H1 (cell line): ENCODE measurements around the gene SLC27A1. TPM values are rescaled to one million over a fixed set of nuclear protein-coding genes. Genes with fewer than 3 reads are reported as not detected.

Experiments used
- CTCF ChIA-PET: fragments of 300-600 bp; sonication (Branson Sonifier 250); formaldehyde crosslinking; loops from one replicate; lab custom pipeline; 2021; ENCODE audit not compliant: partially characterized antibody; lab: Charles Lee
- POLR2A ChIA-PET: fragments of 300-600 bp; sonication (Branson Sonifier 250); formaldehyde crosslinking; loops from one replicate; lab custom pipeline; 2021; ENCODE audit warnings: inconsistent platforms; ENCODE audit not compliant: partially characterized antibody; lab: Charles Lee
- DNase-seq, 2 experiments: peaks; one replicate each; pipeline versions ENCODE4 v3.0.0 to v3.0.0-alpha.2; 2010 to 2022; ENCODE audit warnings: low spot score in 2 of 2, low read depth in 1 of 2, mixed read lengths in 1 of 2
- FAIRE-seq: peaks from 2 replicates; lab custom pipeline; 2011; peaks lifted over from hg19 to GRCh38; lab: Jason Lieb, UNC
- H2AFZ ChIP-seq: 2 replicates; pipeline ENCODE4 v1.8.1; 2012; ENCODE audit warnings: low read length, inconsistent platforms
- H2AK5ac ChIP-seq: 2 replicates; pipeline ENCODE4 v1.6.1; 2013; ENCODE audit warnings: low read depth, low read length
- H2BK120ac ChIP-seq: replicated peaks from 2 replicates; pipeline ENCODE3; 2013; ENCODE audit warnings: low read depth, low read length, inconsistent platforms
- H2BK12ac ChIP-seq: 2 replicates; pipeline ENCODE4 v1.6.1; 2013; ENCODE audit warnings: low read depth, low read length
- H2BK15ac ChIP-seq: 2 replicates; pipeline ENCODE4 v1.6.1; 2013; ENCODE audit warnings: low read length
- H2BK20ac ChIP-seq: 2 replicates; pipeline ENCODE4 v1.6.1; 2013; ENCODE audit warnings: low read length
- H2BK5ac ChIP-seq: 2 replicates; pipeline ENCODE4 v1.6.1; 2013; ENCODE audit warnings: low read depth, low read length
- H3K14ac ChIP-seq: 2 replicates; pipeline ENCODE4 v1.6.1; 2013; ENCODE audit warnings: inconsistent platforms; ENCODE audit not compliant: insufficient read length
- H3K18ac ChIP-seq: 2 replicates; pipeline ENCODE4 v1.6.1; 2013; ENCODE audit warnings: low read length; ENCODE audit errors: extremely low read depth
- H3K23ac ChIP-seq: 2 replicates; pipeline ENCODE4 v1.6.1; 2013; ENCODE audit warnings: inconsistent platforms; ENCODE audit not compliant: insufficient read length
- H3K23me2 ChIP-seq: 2 replicates; pipeline ENCODE4 v1.6.1; 2013; ENCODE audit warnings: low read depth, low read length
- H3K27ac ChIP-seq: 2 replicates; pipeline ENCODE4 v1.6.1; 2011; ENCODE audit warnings: low read depth, low read length, inconsistent platforms
- H3K27me3 ChIP-seq, 4 experiments: replicated peaks in 1 of 4; 1 replicate in 1 of 4; 2 replicates in 3 of 4; pipeline versions ENCODE4 v1.6.1 to v1.8.1; 2011 to 2013; ENCODE audit warnings: low read length in 3 of 4, mild to moderate bottlenecking in 3 of 4, inconsistent platforms in 2 of 4, mixed read lengths in 2 of 4, moderate library complexity in 1 of 4; ENCODE audit not compliant: control insufficient read depth in 3 of 4, insufficient read depth in 3 of 4; ENCODE audit errors: extremely low read depth in 1 of 4
- H3K36me3 ChIP-seq, 4 experiments: 2 replicates each; pipeline versions ENCODE4 v1.6.1 to v1.8.1; 2011 to 2013; ENCODE audit warnings: mild to moderate bottlenecking in 4 of 4, low read length in 3 of 4, moderate library complexity in 2 of 4, control low read depth in 1 of 4, inconsistent platforms in 1 of 4; ENCODE audit not compliant: insufficient read depth in 4 of 4, control insufficient read depth in 2 of 4
- H3K4ac ChIP-seq: replicated peaks from 2 replicates; pipeline ENCODE3; 2013; ENCODE audit warnings: low read length, low read depth, mixed read lengths, inconsistent platforms; ENCODE audit not compliant: insufficient read length
- H3K4me1 ChIP-seq, 4 experiments: replicated peaks in 1 of 4; 1 replicate in 1 of 4; 2 replicates in 3 of 4; pipeline versions ENCODE4 v1.6.1 to v1.8.1; 2011 to 2013; ENCODE audit warnings: low read length in 3 of 4, inconsistent platforms in 2 of 4, mixed read lengths in 1 of 4; ENCODE audit not compliant: insufficient read depth in 4 of 4, control insufficient read depth in 3 of 4
- H3K4me2 ChIP-seq, 2 experiments: 2 replicates each; pipeline versions ENCODE4 v1.6.1 to v1.8.1; 2011 to 2013; ENCODE audit warnings: low read depth in 2 of 2, low read length in 2 of 2, control low read depth in 1 of 2, inconsistent platforms in 1 of 2, mild to moderate bottlenecking in 1 of 2; ENCODE audit not compliant: insufficient read depth in 1 of 2
- H3K4me3 ChIP-seq, 4 experiments: fragments of 200-600, 300-600 bp in 1 of 4; sonication (generic), shearing (Covaris generic), sonication (Bioruptor Twin) in 1 of 4; 2 replicates each; pipeline versions ENCODE4 v1.5.1 to v1.8.1; 2011 to 2016; ENCODE audit warnings: low read length in 4 of 4, low read depth in 3 of 4, control low read depth in 2 of 4, inconsistent platforms in 2 of 4, mild to moderate bottlenecking in 2 of 4, mixed read lengths in 1 of 4, moderate library complexity in 1 of 4; ENCODE audit not compliant: insufficient read depth in 2 of 4; ENCODE audit errors: extremely low read depth in 1 of 4
- H3K56ac ChIP-seq: replicated peaks from 2 replicates; pipeline ENCODE3; 2013; ENCODE audit warnings: low read depth, mild to moderate bottlenecking, mixed read lengths, low read length, inconsistent platforms; ENCODE audit not compliant: insufficient read length
- H3K79me1 ChIP-seq: 2 replicates; pipeline ENCODE4 v1.6.1; 2013; ENCODE audit warnings: low read depth, low read length, control low read depth
- H3K79me2 ChIP-seq, 2 experiments: 2 replicates each; pipeline versions ENCODE4 v1.6.1 to v1.8.1; 2012 to 2013; ENCODE audit warnings: low read length in 2 of 2, mild to moderate bottlenecking in 2 of 2, inconsistent platforms in 1 of 2; ENCODE audit not compliant: insufficient read depth in 2 of 2, control insufficient read depth in 1 of 2
- H3K9ac ChIP-seq, 4 experiments: replicated peaks in 1 of 4; 1 replicate in 1 of 4; 2 replicates in 3 of 4; pipeline versions ENCODE4 v1.6.1 to v1.8.1; 2011 to 2013; ENCODE audit warnings: low read depth in 3 of 4, low read length in 3 of 4, control low read depth in 2 of 4, mild to moderate bottlenecking in 2 of 4, moderate library complexity in 2 of 4, inconsistent platforms in 1 of 4; ENCODE audit errors: extremely low read depth in 1 of 4
- H3K9me3 ChIP-seq, 2 experiments: 2 replicates each; pipeline versions ENCODE4 v1.6.1 to v1.8.1; 2012 to 2013; ENCODE audit warnings: mild to moderate bottlenecking in 2 of 2, moderate library complexity in 2 of 2, control low read depth in 1 of 2, inconsistent platforms in 1 of 2, low read depth in 1 of 2, low read length in 1 of 2, mixed read lengths in 1 of 2; ENCODE audit not compliant: insufficient read depth in 2 of 2
- H4K20me1 ChIP-seq, 2 experiments: replicated peaks in 1 of 2; 2 replicates each; pipeline versions ENCODE3 to v1.8.1; 2011 to 2013; ENCODE audit warnings: inconsistent platforms in 2 of 2, low read length in 2 of 2, mild to moderate bottlenecking in 1 of 2; ENCODE audit not compliant: insufficient read depth in 2 of 2, control insufficient read depth in 1 of 2
- H4K5ac ChIP-seq: 2 replicates; pipeline ENCODE4 v1.6.1; 2013; ENCODE audit warnings: low read length, low read depth, mixed read lengths, inconsistent platforms; ENCODE audit not compliant: insufficient read length
- H4K8ac ChIP-seq: 2 replicates; pipeline ENCODE4 v1.8.0; 2013; ENCODE audit warnings: mild to moderate bottlenecking, moderate library complexity, low read length, inconsistent platforms; ENCODE audit not compliant: insufficient read depth; ENCODE audit errors: extremely low read depth
- H4K91ac ChIP-seq: replicated peaks from 2 replicates; pipeline ENCODE3; 2013; ENCODE audit warnings: low read length, mixed read lengths, inconsistent platforms; ENCODE audit not compliant: insufficient read length
- ASH2L ChIP-seq: fragments of 200-600, 300-600 bp; sonication (generic); IDR thresholded peaks from one replicate; pipeline ENCODE4 v1.7.1; 2017; ENCODE audit warnings: low read length
- BRCA1 ChIP-seq: IDR thresholded peaks from 2 replicates; pipeline ENCODE4 v1.6.1; 2012; ENCODE audit warnings: low read depth, low read length, improper control_type of control experiment
- CREB1 ChIP-seq: IDR thresholded peaks from 2 replicates; pipeline ENCODE4 v1.6.1; 2012; ENCODE audit warnings: inconsistent platforms
- MAFK ChIP-seq: IDR thresholded peaks from 2 replicates; pipeline ENCODE4 v1.6.1; 2012; ENCODE audit warnings: low read depth, mild to moderate bottlenecking, improper control_type of control experiment, low read length
- RBBP5 ChIP-seq: IDR thresholded peaks from 2 replicates; pipeline ENCODE4 v1.7.1; 2012; ENCODE audit warnings: low read depth, mild to moderate bottlenecking, inconsistent platforms, low read length, moderate library complexity, borderline replicate concordance
- RXRA ChIP-seq: IDR thresholded peaks from 2 replicates; pipeline ENCODE4 v1.6.1; 2011; ENCODE audit warnings: low read depth, mild to moderate bottlenecking, low read length, moderate library complexity; ENCODE audit not compliant: insufficient read depth
- WGBS, 2 experiments: shearing (Covaris generic) in 1 of 2; methylation state at CpG; one replicate each; pipeline versions ENCODE4 v1.1.6 to v1.1.7; 2013 to 2015; ENCODE audit warnings: low lambda C conversion rate in 2 of 2, mixed read lengths in 2 of 2, inconsistent platforms in 1 of 2, low coverage in 1 of 2, missing lambda C conversion rate in 1 of 2; ENCODE audit not compliant: insufficient replicate concordance in 2 of 2, insufficient coverage in 1 of 2, insufficient read length in 1 of 2; ENCODE audit errors: extremely low coverage in 1 of 2, missing lambda C conversion rate in 1 of 2; 5-methylcytosine and 5-hydroxymethylcytosine counted together
- polyA plus RNA-seq, 7 experiments: library from polyadenylated mRNA; depleted of rRNA in 3 of 7; stranded (reverse) in 5 of 7; unstranded in 2 of 7; fragments of >200 nt in 5 of 7; fragments of 200-250 nt in 2 of 7; gene quantifications; 1 replicate in 5 of 7; 2 replicates in 1 of 7; 4 replicates in 1 of 7; pipeline versions ENCODE4 v1.2.1 to v1.2.3, GENCODE V29; 2011 to 2013; ENCODE audit warnings: missing spikeins in 2 of 7, mixed read lengths in 2 of 7
- total RNA-seq: library from RNA; stranded (reverse); fragmentation: NEBNext Ultra II Directional; extraction: Animal tissue kit (Norgen Biotek cat#: 25700); gene quantifications from 2 replicates; pipeline ENCODE4 v1.2.1, GENCODE V29; 2021
- TF ChIP-seq, protein P1 (sequence below): IDR thresholded peaks from 2 replicates; pipeline ENCODE4 v1.6.1; 2012; ENCODE audit warnings: inconsistent platforms

The SLC27A1 gene
- total and polyA plus RNA-seq, 2 of the 8 experiments (the other 6 are each of a cell fraction or from before 2014, with no cell fraction given) = 7.5 to 9.1 TPM

DNA sequence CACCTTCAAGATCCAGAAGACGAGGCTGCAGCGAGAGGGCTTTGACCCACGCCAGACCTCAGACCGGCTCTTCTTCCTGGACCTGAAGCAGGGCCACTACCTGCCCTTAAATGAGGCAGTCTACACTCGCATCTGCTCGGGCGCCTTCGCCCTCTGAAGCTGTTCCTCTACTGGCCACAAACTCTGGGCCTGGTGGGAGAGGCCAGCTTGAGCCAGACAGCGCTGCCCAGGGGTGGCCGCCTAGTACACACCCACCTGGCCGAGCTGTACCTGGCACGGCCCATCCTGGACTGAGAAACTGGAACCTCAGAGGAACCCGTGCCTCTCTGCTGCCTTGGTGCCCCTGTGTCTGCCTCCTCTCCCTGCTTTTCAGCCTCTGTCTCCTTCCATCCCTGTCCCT lies 34.1 kb downstream of the SLC27A1 start:
- H3K56ac ChIP-seq = no peak overlapping the region
- H3K23me2 ChIP-seq = no peaks in the 10 kb centered on the region
- DNase-seq = no peak
- no peak overlapping the region for H3K27ac ChIP-seq
- H3K4me3 ChIP-seq = no peak overlapping the region
- no peak overlapping the region for H3K4ac ChIP-seq
- no peak overlapping the region for H4K91ac ChIP-seq
- H3K23ac ChIP-seq = no peak overlapping the region
- H3K4me2 ChIP-seq = no peak overlapping the region
- H3K79me1 ChIP-seq = no peaks in the 10 kb centered on the region
- H3K9ac ChIP-seq = no peak overlapping the region
- no peaks in the 10 kb centered on the region for H3K9me3 ChIP-seq
- TF ChIP-seq ASH2L (no peak), RBBP5 (no peak), CREB1 (no peak), RXRA (no peak), MAFK (no peak), BRCA1 (no peak)
- TF ChIP-seq, protein P1, sequence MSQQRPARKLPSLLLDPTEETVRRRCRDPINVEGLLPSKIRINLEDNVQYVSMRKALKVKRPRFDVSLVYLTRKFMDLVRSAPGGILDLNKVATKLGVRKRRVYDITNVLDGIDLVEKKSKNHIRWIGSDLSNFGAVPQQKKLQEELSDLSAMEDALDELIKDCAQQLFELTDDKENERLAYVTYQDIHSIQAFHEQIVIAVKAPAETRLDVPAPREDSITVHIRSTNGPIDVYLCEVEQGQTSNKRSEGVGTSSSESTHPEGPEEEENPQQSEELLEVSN = no peak
- TF ChIP-seq, all 59 proteins: peak for 0
- no peak overlapping the region for H2BK12ac ChIP-seq
- no peak overlapping the region for H4K8ac ChIP-seq
- H3K18ac ChIP-seq = no peak overlapping the region
- H3K79me2 ChIP-seq = peaks cover 0 to 2% of the 10 kb centered on the region in 2 experiments; a peak in 1 of 4 replicates
- ChIA-PET POLR2A (no interaction called here), CTCF (interaction anchor here (14.0 kb wide), 1 partner anchor 7 kb away, joined by 130 read pairs; no protein-coding TSS in a partner anchor)
- 92% methylated on average over 13 of the region's 13 CpGs; no CpG with 5 or more reads in 1 of the 2 experiments for WGBS, 2 experiments
- no peak overlapping the region for H2BK120ac ChIP-seq
- peaks cover 0 to 8% (median 4%) of the 10 kb centered on the region in 4 experiments; a peak in 3 of 7 replicates for H3K4me1 ChIP-seq
- H3K14ac ChIP-seq = no peak overlapping the region
- no peak overlapping the region for H2AK5ac ChIP-seq
- no peak overlapping the region for H2BK5ac ChIP-seq
- no peaks in the 10 kb centered on the region for H3K27me3 ChIP-seq
- no peak overlapping the region for H2BK20ac ChIP-seq
- no peak overlapping the region for H2BK15ac ChIP-seq
- no peak overlapping the region for H4K5ac ChIP-seq
- H3K36me3 ChIP-seq = no peaks in the 10 kb centered on the region
- H4K20me1 ChIP-seq = peaks cover 0 to 2% of the 10 kb centered on the region in 2 experiments
- H2AFZ ChIP-seq = no peak overlapping the region
- FAIRE-seq = no peak
